BJ (cell line): ENCODE measurements around the gene DOCK10. TPM values are rescaled to one million over a fixed set of nuclear protein-coding genes. Genes with fewer than 3 reads are reported as not detected.

Source experiments
- CTCF ChIA-PET: fragments of 350-600 bp; formaldehyde crosslinking; extraction: SDS; loops from one replicate; lab custom pipeline; 2021; ENCODE audit warnings: antibody characterized with exemption, inconsistent platforms; lab: Yijun Ruan, JAX
- POLR2A ChIA-PET: fragments of 300-600 bp; sonication (Branson Sonifier 250); formaldehyde crosslinking; extraction: SDS; loops from one replicate; lab custom pipeline; 2021; ENCODE audit warnings: antibody characterized with exemption; lab: Charles Lee
- DNase-seq: peaks from one replicate; pipeline ENCODE4 v3.0.0-alpha.2; 2011; ENCODE audit warnings: low read depth
- H3K27me3 ChIP-seq: 2 replicates; pipeline ENCODE4 v1.6.0; 2011; ENCODE audit warnings: low read length; ENCODE audit not compliant: control insufficient read depth, insufficient read depth
- H3K36me3 ChIP-seq: 2 replicates; pipeline ENCODE4 v1.5.1; 2011; ENCODE audit warnings: low read length; ENCODE audit not compliant: control insufficient read depth, insufficient read depth
- H3K4me3 ChIP-seq: 2 replicates; pipeline ENCODE4 v1.5.1; 2011; ENCODE audit warnings: low read depth, mild to moderate bottlenecking, control low read depth, low read length
- CTCF ChIP-seq: IDR thresholded peaks from 2 replicates; pipeline ENCODE4 v1.5.1; 2011; ENCODE audit warnings: low read depth, mild to moderate bottlenecking, control low read depth, inconsistent platforms, low read length, moderate library complexity; ENCODE audit not compliant: insufficient read depth
- polyA plus RNA-seq: library from polyadenylated mRNA; depleted of rRNA; stranded (reverse); fragments of >200 nt; gene quantifications from 2 replicates; pipeline ENCODE4 v1.2.3, GENCODE V29; 2011

Gene DOCK10
- polyA plus RNA-seq, 1 experiment = 62.7 TPM

DNA sequence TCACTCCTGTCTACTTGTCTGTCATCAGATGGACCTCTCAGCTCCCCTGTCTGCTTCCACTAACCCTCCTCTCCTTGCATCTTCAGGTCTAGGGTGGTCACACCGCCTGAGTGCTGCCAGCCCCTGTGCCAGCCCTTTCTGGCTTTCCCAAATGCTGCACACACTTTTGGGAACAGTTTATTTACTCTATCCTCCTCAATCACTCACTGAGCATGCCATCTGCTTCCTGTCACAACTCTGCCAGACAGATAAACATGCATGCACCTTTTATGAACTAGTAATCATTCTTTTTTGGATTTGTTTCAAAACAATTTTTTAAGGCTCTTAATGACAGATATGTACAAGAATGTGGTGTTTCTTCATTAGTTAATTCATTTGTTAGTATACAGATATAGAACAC is 269.8 kb downstream of the DOCK10 start:
- H3K36me3 ChIP-seq = peaks cover 18% of the 10 kb centered on the region
- H3K27me3 ChIP-seq = no peaks in the 10 kb centered on the region
- TF ChIP-seq CTCF = no peak
- ChIA-PET POLR2A (no interaction called here), CTCF (interaction anchor here (1.0 kb wide), 1 partner anchor 889 kb away, joined by 3 read pairs; no protein-coding TSS in a partner anchor)
- no peak for DNase-seq
- H3K4me3 ChIP-seq = no peak overlapping the region

DNA sequence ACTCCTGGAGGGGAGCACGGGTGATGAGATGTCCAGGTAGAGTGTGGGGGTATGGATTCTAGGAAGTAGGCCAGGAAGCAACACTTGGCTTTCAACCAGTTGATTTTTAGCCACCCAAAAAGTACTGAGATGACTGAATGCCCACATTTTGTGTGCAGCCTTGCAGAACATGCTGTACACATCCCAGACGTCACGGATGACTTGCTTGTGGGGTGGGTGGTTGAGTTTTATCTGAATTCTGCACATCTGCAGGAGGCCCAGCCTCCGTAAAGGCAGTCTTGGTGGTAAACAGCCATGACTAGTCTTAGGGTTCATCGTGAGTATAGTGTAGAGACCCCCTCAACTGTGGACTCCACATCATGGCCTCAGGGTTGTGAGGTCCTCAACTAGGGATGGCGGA is 272.8 kb downstream of the DOCK10 start:
- ChIA-PET CTCF (no interaction called here), POLR2A (no interaction called here)
- DNase-seq = no peak
- peaks cover 19% of the 10 kb centered on the region for H3K36me3 ChIP-seq
- TF ChIP-seq CTCF = no peak
- no peak overlapping the region for H3K4me3 ChIP-seq
- H3K27me3 ChIP-seq = no peaks in the 10 kb centered on the region

DNA sequence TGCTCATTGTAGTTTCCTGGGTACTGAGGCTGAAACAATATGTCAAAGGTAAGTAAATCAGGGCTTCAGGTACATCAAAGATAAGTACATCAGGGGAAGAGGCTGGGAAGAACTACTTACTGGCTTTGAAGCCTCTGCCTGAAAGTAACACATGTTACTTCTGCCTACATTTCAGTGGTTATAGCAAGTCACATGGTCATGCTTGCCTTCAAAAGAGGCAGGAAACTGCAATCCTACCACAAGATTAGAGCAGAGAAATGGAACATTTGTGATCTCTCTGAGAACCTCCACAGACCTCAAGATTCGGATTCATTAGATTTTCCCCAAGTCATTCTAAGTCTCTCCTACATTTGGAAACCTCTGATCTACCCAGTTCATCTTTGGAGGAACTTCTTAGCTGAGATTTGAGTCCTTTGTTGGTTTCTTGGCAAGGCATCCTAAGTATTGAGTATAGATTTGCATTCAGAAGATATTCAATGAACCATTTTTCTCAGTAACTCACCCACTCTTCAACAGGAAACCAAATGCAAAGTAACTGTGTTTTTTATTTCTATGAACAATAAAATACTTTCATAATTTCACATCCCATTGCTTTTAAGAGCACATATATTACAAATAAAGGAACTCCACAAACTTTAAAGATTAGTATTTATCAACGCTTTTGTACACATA is 277.6 kb downstream of the DOCK10 start:
- POLR2A ChIA-PET = no interaction called here
- DNase-seq = no peak
- no peak for TF ChIP-seq CTCF
- H3K36me3 ChIP-seq = peaks cover 9% of the 10 kb centered on the region
- CTCF ChIA-PET = interaction anchor here (0.6 to 1.4 kb wide), 2 partner anchors 120 to 896 kb away, joined by 3 to 4 read pairs; no protein-coding TSS in a partner anchor
- no peaks in the 10 kb centered on the region for H3K27me3 ChIP-seq
- no peak overlapping the region for H3K4me3 ChIP-seq

DNA sequence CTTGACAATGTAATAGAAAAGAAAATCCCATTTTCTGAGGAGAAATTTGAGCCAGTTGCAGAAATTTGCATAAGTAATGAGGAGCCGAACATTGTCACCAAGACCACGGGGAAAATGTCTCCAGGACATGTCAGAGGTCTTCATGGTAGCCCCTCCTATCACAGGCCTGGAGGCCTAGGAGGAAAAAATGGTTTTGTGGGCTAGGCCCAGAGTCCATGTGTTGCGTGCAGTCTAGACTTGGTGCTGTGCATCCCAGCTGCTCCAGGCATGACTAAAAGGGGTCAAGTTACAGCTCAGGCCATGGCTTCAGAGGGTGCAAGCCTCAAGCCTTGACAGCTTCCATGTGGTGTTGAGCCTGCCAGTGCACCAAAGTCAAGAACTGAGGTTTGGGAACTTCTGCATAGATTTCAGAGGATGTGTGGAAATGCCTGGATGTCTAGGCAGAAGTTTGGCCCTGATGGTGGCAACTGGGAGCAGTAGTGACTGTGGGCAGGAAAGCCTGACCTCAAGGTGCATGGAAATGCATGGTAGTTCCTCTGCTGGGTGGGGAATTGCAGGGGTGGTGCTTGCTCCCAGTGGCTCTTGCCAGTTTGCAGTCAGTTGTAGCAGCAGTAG is 284.2 kb downstream of the DOCK10 start:
- POLR2A ChIA-PET = no interaction called here
- TF ChIP-seq CTCF = no peak
- H3K36me3 ChIP-seq = peaks cover 11% of the 10 kb centered on the region
- DNase-seq = no peak
- CTCF ChIA-PET = no interaction called here
- H3K27me3 ChIP-seq = no peaks in the 10 kb centered on the region
- H3K4me3 ChIP-seq = no peak overlapping the region

DNA sequence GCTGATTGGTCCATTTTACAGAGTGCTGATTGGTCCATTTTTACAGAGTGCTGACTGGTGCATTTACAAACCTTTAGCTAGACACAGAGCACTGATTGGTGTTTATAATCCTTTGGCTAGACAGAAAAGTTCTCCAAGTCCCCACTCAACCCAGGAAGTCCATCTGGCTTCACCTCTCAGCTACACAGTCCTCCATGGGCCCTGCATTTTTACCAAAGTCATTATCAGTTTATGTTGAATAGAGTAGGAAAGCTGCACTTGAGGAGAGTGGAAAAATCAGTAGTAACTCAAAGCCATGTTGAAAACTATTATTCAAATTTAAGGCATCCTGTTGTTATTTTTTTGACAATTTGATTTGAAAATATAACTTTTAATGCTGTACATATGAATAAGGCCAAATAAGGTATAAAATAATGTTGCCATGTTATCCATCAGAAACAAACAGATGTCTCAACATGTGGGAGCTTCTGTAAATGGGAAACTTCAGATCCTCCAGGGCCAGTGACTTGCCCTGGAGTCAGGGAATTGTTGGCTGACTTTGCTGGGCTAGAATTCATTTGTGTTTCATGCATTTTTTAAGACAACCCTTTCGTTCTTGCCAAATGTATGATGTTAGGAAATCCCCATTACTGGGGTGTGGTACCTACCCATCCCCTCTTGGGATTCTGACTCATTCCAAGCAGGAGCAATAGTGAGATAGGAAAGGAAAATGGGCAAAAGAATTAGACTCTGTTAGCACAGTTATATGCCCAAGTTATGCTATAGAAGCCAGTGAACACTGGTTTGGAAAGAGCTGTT is 288.3 kb downstream of the DOCK10 start:
- no peak for TF ChIP-seq CTCF
- Histone ChIP-seq H3K27me3 (no peaks in the 10 kb centered on the region), H3K4me3 (no peak overlapping the region), H3K36me3 (peaks cover 8% of the 10 kb centered on the region)
- ChIA-PET CTCF (interaction anchor here (0.6 to 2.1 kb wide), 3 partner anchors 9 to 23 kb away, joined by 3 to 5 read pairs (median 4); no protein-coding TSS in a partner anchor), POLR2A (no interaction called here)
- peak; percentile 72 for DNase-seq
